ENCODE measurements around the gene FGF2.
A peak's percentile ranks its signal among the peaks of the same experiment; 100 is the strongest.
"Not testable (repeated sequence)": the region's sequence is repeated elsewhere in the genome, so short reads cannot be mapped to it uniquely, and the experiment has no call there.

Gene FGF2

DNA sequence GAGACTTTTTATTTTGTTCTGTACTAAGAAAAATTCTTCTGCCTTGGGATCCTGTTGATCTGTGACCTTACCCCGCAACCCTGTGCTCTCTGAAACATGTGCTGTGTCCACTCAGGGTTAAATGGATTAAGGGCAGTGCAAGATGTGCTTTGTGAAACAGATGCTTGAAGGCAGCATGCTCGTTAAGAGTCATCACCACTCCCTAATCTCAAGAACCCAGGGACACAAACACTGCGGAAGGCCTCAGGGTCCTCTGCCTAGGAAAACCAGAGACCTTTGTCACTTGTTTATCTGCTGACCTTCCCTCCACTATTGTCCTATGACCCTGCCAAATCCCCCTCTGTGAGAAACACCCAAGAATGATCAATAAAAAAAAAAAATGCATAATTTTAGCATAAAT is 13.8 kb upstream of the FGF2 start:
- not testable (repeated sequence) for DNase-seq (ENCODE audit: low read depth in 2 of 2)

DNA sequence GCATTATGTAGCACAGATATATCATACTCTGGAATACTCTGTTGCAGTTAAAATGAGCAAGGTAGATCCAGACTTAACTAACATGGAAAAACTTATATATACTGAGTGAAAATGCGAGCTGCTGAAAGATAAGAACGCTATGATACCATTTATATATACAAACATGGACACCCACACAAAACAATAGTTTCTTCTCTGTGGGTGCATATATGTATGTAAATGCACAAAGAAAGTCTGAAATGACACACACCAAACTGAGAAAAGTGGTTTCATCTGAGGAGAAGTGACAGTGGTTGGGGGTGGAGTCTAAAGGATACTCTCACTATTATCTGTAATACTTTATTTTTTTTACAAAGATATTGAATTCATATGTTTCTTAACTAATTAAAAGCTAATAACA is 12.2 kb upstream of the FGF2 start:
- no peak for DNase-seq (ENCODE audit: low read depth in 2 of 2)

DNA sequence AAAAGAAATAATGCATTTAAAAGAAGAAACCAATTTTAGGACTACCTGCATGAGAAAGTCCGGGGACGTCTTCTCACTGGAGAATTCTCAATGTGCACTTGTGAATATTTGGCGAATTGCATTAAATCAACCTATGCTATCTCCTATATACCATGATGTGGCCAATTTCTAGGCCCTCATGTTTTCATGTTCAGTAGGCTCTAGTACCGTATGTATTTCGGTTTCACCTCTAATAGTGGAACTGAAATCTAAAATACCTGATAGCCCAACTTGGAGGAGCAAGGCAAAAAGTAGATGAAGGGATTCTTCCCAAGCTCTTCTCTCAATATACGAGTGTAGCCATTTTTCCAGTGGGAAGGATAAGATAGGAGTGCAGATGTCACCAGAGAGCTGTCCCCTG is 11.4 kb upstream of the FGF2 start:
- no peak for DNase-seq (ENCODE audit: low read depth in 2 of 2)

DNA sequence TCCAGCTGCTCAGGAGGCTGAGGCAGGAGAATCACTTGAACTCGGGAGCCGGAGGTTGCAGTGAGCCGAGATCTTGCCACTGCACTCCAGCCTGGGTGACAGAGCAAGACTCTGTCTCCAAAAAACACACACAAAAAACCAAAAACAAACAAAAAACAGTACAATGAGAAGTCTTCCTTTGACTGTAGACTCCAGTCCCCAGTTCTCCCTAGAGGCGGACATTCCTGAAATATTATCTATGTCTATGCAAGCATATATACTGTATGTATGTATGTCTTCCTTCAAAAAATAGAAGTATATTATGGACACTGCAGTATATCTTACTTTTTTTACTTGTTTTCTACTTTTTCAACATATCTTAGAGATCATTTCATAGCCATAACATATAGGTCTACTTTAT is 10.2 kb upstream of the FGF2 start:
- DNase-seq (ENCODE audit: low read depth in 2 of 2) = no peak

DNA sequence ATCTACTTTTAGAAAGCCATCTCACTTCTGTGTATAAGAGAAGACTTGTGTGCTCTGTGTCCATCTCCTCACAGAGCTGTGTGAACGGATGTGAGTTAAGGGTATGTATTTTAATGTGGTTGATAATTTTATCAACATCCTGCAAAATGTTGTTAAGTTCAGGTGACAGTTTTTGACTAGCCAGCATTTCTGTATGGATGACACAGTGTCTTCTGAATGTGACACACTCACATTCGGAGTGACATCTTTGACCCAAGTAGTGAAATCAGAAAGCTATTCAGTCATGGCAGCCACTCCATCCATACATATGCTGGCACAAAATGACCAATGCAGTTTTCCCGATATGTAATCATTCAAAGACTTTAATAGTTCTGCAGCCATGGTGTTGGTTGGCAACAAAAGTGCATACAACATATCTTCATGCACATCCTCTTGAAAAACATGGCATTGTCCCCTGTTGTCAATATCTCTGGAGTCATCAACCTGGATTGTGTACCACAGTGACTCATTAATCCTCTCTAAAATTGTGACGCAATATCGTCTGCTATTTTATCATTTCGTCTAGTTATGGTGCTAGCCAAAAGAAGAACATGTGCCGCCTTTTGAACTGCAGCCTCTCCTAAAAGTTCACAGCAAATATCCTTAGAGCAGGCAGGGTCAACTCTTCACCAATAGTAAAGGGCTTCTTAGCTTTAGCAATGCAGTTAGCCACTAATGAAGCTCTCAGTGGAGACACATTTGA is 6.8 kb upstream of the FGF2 start:
- no peak for DNase-seq (ENCODE audit: low read depth in 2 of 2)

DNA sequence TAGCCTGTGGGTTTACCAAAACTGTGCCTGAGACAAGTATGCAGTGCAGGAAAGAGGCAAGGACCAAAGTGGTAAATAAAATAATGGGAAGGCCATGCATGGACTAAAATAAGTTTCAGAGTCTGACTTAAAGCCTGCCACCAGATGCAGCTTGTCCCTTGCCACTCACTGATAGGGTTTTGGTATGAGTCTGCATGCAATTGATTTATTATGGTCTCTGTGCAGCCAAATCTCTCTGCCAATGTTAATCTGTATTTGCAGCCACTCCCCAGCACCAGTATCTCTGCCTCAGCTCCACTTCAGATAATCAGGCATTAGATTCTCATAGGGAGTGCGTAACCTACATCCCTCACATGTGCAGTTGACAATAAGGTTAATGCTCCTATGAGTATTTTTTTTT is 5.5 kb upstream of the FGF2 start:
- DNase-seq (ENCODE audit: low read depth in 2 of 2) = no peak

DNA sequence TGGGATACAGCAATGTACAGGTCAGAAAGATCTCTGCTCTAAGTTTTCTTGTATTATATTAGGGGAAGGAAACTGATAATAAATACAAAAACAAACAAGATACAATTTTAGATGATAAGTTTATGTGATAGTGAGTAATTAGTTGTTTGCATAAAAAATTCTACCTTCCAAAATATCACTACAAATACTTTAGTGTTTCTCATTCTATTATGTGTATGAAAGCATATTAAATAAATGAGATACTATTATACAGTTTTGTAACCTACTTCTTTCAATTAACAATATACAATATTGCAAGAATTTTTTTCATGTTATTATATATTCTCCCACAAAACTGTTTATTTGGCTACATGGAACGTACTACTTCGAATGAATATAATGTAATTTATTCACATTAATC is 4.2 kb upstream of the FGF2 start:
- DNase-seq (ENCODE audit: low read depth in 2 of 2) = no peak

DNA sequence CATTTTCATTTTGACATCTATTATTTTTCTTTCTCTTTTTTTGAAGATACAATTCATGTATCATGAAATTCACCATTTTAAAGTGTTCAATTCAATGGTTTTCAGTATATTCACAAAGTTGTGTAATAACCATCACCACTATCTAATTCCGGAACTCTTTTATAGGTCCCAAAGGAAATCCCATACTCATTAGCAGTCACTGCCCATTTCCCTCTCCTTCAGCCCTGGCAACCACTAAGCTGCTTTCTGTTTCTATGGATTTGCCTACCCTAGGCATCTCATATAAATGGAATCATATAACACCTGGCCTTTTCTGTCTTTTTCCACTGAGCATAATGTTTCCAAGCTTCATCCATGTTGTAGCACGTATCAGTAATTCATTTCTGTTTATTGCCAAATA is 3.2 kb upstream of the FGF2 start:
- no peak for DNase-seq (ENCODE audit: low read depth in 2 of 2)

DNA sequence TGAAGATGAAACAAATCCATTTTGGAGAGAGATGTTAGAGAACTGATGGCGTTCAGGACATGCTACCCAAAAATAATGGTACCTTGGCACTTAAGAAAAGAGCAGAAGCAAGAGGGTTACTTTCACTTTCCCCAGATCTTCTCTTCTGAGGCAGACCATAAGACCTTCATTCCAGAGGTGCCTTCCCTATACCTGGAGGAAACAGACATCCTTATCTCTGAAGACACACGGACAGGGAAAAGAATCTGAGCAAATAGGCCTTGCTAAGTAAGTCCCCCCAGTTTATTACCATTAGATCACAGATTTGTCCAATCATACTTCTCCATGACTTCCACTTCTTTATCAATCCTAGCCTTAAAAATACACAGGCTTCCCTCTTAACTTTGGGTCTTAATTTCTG is 2.0 kb upstream of the FGF2 start:
- DNase-seq (ENCODE audit: low read depth in 2 of 2) = no peak

DNA sequence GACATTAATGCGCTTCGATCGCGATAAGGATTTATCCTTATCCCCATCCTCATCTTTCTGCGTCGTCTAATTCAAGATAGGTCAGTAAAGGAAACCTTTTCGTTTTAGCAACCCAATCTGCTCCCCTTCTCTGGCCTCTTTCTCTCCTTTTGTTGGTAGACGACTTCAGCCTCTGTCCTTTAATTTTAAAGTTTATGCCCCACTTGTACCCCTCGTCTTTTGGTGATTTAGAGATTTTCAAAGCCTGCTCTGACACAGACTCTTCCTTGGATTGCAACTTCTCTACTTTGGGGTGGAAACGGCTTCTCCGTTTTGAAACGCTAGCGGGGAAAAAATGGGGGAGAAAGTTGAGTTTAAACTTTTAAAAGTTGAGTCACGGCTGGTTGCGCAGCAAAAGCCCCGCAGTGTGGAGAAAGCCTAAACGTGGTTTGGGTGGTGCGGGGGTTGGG is 528 bp upstream of the FGF2 start:
- DNase-seq (ENCODE audit: low read depth in 2 of 2) = no peak

DNA sequence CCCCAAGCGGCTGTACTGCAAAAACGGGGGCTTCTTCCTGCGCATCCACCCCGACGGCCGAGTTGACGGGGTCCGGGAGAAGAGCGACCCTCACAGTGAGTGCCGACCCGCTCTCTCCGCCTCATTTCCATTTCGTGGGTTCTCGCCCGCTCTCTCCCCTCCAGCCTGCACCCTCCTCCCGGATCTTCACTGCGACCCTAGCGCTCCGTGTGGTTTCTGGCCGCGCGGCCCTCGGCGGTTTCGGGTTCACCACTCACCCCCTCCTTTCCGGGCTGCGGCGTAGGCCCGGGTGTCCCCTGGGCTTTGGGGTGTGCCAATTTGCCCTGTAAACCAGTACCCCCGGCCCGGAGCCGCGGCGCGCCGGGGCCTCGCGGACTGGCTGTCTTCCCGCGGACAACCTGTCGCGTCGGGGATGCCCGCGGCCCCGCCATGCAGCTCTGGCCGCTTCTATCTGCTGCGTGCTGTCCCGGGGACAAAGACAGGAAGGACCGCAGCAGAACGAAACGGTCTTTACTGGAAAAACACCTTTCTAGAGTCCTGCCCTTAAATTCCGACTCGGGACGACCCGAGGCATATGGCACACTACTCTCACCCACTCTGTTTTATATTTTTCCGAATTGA is 737 bp downstream of the FGF2 start:
- DNase-seq (ENCODE audit: low read depth in 2 of 2) = no peak

DNA sequence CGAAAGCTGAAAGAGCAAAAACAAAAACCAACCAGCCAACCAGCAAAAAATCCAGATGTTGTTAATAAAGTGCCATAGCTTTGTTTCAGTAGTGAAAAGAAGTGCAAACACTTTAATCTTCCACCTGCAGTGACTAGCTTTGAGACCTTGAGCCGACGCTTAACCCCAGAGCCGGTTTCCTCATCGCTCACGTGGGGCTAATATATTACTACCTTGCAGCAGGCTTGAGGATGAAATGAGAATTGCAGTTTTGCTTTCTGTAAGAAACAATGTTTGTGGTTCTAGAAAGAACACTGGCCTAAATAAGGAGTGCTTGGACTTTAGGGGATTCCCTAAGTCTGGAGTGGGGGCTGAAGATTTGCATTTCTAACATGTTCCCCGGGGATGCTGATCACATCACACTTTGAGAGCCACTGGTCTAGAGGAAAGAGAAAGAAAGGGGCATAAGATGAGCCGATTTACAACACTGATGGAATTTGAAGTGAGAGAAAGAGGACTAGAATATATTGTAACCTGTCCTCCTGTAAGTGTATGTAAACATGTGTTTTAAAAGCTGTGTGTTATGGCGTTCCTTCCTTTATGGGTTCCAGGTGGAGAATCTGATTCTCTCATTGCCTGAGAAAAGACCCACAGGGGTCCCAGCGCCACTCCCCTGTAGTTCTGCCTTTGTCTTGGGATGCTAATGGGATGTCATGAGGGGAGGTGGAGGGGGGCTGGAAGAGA is 1.4 kb downstream of the FGF2 start:
- DNase-seq (ENCODE audit: low read depth in 2 of 2) = no peak

DNA sequence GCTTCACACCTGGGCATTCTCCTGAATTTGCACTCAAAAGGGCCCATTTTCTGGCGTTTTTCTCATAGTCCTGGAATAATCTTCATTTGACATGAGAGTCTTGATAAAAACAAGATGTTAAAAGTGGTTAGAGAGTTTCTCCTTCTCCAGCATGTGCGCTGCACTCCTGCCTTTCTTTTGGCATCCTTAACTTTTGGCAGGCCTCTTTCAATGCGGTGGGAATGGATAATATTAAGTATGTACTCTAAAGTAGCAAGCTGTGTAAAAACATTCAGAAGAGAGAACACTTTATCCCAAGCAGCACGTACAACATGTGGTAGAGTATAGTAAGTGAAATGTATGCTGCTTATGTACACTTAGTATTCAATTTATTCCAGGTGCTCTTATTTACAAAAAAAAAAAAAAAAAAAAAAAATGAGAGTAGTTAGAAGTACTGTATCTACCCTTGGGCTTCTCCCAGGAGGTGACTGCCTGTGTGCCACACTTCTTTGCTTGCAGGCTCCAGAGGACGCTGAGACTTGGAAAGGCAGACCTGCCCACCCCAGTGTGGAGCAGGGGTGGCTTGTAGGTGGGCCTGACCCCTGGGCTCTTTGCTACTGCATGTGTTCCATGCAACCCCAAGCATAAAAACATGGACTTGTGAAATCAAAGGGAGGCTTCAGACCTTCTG is 3.9 kb downstream of the FGF2 start:
- DNase-seq (ENCODE audit: low read depth in 2 of 2) = peak; percentile 74 to 79

DNA sequence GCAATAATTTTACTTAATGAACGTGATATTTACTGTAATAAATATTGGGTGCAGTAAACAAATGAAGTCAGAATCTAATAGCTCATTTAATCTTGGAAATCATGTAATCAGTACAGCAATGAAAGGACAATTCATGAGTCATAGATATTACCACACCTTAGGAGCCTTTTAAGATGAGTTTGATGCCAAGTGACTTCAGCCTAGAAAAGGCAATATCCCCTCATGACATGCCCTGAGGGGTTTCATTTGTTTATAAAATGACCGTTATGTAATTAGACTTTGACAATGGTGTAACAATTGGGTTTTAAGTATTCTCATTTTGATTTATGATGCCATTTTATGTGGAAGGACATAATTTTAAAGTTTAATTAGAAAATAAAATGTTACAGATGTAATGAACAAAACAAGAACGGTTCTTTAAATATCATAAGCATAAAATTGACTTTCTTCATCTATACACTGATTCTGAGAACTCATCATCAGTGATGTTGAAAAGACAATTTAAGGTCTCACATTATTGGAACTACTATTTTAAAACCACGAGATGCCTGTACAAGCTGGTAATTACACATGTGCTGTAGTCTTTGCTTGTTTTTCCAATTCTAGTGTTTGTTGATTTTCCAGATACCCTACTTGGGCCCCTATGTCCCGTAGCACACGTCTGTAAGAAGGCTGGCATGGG is 5.0 kb downstream of the FGF2 start:
- DNase-seq (ENCODE audit: low read depth in 2 of 2) = no peak

DNA sequence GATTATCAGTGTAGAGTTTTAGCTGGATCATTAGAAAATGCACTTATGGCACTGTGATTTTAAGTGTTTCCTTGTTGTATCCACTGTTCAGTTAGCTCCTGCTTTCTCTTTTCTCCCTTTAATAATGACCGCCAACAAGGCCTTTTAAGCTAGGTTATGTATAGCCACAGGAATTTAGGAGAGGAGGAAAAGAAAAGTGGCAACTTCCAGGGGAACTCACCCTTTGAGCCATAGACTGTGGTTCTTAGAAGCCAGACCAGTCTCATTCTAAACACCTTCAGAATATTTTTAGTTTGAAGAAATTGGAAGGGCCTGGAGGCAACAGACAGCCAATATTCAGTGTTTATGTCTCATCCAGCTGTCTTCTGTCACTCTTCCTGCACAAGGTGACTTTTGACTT is 6.1 kb downstream of the FGF2 start:
- no peak for DNase-seq (ENCODE audit: low read depth in 2 of 2)

DNA sequence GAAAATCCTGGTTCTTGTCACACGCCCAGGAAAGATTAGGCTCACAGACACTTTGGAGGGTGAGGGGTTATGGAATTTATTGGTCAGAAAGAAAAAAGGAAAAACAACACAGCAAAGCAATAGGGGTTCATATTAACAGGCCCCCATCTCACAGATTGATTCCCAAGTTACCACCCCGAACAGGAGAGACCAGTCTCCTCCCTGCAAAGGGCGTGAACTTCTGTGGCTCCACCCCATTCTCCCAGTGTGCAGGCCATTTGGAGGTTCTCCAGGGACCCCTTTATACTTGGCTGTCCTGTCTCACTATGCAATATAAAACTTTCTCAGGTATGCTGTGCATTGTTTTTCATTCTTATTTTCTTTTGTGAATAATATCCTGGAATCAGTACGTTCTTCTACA is 7.4 kb downstream of the FGF2 start:
- no peak for DNase-seq (ENCODE audit: low read depth in 2 of 2)

DNA sequence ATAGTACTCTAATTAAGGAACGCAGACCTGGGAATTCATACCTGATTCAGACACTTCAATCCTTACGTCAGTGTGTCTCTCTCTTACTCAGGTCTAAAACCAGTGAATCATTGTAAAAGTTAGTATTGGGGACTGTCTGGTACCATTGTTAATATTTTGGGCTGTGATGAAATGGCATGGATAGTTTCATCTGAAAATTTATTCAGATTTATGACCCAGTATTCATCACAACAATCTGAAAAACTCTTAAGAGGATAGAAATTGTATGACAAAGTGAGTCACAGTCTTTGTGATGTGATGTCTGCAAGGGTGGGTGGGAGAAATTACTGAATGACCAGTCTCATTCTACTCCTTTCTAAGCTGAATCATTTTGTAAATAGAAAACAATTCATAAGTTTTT is 10.3 kb downstream of the FGF2 start:
- DNase-seq (ENCODE audit: low read depth in 2 of 2) = no peak

DNA sequence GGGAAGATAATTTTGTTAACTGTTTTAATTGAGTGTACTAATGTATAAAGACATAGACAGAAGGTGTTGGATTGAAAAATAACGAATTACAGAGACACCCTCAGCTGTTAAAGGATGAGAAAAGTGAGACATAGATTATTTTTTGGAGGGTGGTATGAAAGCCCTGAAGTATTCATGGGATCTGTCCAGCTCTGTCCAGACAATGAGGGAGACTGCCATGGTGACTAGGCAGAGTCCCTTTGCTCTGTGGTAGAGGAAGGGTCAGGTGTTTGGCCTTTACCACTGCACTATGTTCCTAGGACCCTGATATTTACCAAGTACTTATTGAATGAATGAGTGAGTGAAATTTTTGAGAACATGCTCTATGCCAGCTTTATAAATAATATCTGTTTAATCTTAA is 11.4 kb downstream of the FGF2 start:
- DNase-seq (ENCODE audit: low read depth in 2 of 2) = no peak

DNA sequence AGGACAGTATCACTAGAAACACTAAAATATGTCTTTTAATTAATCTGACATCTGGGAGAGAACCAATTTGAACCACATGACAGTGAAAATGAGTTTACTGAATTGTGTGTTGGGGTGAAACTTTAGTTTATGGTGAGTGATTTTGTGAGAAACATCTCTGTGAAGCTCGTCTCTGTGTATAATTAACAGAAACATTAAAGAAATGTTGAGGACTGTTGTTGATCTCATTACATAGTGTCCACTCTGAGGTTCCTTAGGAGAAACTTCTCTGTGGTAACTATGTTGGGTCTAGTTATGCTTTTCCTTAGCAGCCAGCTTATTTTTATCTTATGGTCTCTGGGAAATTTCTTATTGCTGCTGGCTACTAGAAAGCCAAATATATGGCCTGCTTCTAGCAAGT is 15.8 kb downstream of the FGF2 start:
- no peak for DNase-seq (ENCODE audit: low read depth in 2 of 2)

DNA sequence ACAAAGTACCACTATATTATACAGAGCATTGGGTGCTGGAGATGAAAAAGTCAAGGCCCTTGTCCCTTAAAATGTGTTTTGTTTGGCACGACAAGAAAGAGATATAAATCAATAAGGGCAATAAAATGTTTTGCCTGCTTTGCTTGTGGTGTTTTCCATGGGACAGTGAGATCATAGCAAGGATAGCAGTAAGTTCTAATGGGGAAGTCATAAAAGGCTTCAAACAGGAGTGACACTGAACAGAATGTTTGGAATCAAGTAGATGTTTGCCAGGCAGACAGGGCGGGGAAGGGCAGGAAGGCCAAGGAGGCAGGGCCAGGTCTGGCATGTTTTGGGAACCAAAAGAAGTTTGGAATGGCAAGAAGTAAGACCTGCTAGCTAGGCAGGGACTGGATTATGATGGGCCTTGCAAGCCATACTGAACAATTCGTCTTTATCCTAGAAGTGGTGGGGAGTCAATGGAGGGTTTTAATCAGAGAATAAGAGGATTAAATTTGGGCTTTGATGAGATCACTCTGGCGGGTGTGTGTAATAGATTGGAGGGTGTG is 16.4 kb downstream of the FGF2 start:
- no peak for DNase-seq (ENCODE audit: low read depth in 2 of 2)

DNA sequence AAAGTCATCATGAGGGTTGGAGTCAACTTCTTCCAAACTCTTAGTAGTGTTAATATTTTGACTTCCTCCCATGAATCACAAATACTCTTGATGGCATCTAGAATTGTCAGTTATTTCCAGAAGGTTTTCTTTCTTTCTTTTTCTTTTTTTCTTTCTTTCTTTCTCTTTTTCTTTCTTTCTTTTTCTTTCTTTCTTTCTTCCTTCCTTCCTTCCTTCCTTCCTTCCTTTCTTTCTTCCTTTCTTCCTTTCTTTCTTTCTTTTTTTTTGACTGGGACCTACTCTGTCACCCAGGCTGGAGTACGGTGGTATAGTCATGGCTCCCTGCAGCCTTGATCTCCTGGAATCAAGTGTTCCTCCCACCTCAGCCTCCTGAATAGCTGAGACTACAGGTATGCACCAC is 17.8 kb downstream of the FGF2 start:
- DNase-seq (ENCODE audit: low read depth in 2 of 2) = not testable (repeated sequence)

DNA sequence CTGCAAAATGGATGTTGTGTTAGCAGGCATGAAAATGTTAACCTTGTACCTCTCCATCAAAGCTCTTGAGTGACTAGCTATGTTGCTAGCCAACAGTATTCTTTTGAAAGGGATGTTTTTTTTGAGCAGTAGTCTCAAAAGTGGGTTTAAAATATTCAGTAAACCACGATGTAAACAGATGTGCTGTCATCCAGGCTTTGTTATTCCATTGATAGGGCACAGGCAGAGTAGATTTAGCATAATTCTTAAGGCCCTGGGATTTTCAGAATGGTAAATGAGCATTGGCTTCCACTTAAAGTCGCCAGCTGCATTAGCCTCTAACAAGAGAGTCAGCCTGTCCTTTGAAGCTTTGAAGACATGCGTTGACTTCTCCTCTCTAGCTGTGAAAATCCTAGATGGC is 18.4 kb downstream of the FGF2 start:
- no peak for DNase-seq (ENCODE audit: low read depth in 2 of 2)
